ENCODE data around the gene ALKBH6.

Gene ALKBH6

DNA sequence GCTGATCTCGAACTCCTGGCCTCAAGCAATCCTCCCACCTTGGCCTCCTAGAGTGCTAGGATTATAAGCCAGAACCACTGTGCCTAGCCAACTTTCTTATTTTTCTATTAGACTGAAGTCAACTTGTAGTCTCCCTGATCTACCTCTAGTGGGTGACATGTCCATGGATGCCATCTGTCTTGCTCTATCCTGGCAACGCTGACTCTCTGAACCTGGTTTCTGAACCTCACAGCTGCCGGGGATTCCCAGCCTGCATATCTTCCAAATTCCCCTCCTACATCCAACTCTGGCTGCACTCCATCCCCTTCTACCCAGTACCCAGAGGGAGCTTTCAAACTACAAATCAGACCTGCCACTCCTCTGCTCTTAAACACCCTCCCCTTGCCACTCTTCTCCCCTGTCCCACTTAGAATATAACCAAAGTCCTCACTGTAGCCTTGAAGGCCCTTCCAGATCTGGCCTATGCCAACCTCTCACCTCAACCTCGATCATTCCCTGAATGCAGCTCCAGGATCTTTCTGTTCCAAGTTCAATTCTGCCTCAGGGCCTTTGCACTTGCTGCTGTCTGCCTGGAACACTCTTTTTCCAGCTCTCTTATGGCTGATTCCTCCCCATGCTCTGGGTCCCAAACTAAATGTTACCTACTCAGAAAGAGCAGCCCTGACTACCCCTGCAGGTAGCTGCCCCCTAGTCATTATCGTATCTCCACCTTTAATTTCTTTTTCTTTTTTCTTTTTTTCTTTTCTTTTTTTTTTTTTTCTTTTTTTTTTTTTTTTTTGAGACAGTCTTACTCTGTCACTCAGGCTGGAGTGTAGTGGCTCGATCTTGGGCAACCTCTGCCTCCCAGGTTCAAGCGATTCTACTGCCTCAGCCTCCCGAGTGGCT is 16.5 kb upstream of the ALKBH6 start:
- DNase-seq (ENCODE audit: low spot score) = peak; percentile 62

DNA sequence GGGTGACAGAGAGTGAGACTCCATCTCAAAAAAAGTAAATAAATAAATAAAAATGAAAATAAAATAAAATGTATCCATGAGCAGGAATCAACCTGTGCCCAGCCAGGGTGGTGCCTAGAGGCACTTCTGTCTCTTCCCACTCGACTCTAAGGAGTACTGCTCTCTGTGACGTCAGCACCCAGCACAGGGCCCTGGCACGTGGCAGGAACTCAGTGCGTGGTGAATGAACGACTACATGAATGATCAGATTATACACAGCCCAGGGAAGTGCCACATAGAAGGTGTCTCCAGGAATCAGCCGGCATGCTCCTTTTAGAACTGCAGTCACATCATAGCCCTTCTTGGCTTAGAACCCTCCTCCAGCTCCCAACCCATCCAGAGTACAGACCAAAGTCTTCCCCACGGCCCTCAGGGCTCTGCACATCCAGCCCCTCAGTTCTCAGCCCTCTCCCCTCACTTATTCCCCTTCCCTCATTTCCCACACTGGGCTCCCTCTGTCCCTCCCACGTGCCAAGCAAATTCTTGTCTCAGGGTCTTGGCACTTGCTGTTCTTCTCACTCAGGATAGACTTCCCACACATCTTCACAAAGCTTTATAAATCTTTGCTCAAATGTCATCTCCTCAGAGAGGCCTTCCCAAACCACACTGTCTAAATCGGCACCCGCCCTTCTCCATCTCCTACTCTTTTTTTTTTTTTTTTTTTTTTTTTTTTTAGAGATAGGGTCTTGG is 14.5 kb upstream of the ALKBH6 start:
- no peak for DNase-seq (ENCODE audit: low spot score)

DNA sequence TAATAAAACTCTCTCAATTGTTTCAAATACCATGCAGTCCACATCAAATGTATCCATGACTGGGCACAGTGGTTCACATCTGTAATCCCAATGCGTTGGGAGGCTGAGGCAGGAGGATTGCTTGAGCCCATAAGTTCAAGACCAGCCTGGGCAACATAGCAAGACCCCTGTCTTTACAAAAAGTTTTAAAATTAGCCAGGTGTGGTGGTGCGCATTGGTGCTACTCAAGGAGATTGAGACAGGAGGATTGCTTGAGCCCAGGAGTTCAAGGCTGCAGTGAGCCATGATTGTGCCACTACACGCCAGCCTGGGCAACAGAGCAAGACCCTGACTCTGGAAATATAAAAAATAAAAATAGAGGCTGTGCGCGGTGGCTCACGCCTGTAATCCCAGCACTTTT is 13.7 kb upstream of the ALKBH6 start:
- no peak for DNase-seq (ENCODE audit: low spot score)

DNA sequence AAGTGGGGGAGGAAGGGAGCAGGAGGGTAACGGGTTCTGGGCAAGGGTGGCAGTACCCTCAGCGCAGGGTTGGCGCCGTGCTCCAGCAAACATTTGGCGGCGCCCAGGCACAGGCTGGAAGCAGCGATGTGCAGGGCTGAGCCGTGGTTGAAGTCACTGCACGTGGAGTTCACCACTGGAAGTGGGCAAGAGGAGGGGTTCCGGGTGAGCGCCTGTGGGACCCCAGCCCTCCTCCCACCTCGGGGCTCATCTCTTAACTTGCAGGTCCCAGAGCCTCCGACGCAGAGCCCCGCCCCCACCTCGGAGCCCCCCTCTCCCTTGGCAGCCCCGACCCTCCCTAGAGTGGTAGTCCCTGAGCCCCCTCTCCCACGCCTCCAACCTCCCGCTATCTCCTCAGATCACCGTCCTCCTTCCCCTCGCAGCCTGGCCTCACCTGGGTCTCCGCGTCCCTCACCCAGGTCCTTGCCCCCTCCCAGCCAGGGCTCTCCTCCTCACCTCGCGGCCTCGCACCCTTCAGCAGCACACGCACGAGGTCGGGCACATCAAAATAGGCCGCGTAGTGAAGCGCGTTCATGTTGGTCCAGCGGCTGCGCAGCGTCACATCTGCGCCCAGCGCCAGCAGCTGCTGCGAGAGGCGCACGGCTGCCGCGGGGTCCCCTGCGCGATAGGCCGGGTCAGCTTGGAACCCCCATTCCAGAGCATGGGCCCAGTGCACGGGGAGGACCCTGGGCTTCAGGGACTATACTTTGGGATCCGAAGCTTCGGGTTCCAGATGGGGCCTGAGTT is 12.3 kb upstream of the ALKBH6 start:
- no peak for DNase-seq (ENCODE audit: low spot score)

DNA sequence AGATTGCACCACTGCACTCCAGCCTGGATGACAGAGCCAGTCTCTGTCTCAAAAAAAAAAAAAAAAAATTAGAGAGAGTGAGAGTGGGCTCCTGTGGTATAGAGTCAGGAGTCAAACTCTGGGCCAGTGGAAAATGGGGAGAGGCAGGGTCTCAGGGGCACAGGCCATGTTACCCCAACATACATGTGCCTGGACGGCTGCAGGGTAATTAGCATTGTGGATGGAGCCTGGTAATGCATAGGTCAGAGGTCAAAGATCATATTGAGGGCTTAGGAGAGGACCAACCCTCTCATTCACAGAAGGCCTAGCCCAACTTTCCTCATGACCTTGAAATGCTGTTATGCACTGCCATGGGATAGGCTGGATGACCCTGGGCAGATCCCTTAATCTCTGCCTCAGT is 11.5 kb upstream of the ALKBH6 start:
- no peak for DNase-seq (ENCODE audit: low spot score)

DNA sequence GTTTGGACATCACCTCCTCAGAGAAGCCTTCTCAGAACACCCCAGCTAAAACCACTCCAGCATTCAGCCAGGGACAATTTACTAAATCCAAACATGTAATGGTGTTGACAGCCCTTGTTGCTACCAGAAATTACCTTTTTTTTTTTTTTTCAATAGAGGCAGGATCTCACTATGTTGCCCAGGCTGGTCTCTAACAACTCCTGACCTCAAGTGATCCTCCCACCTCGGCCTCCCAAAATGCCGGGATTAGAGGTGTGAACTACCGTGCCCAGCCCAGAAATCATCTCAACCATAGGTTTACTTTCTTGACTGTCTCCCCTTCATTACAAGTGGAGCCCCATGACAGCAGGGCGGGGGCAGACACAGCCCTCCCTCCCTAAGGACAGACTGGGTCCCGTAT is 9.4 kb upstream of the ALKBH6 start:
- DNase-seq (ENCODE audit: low spot score) = no peak

DNA sequence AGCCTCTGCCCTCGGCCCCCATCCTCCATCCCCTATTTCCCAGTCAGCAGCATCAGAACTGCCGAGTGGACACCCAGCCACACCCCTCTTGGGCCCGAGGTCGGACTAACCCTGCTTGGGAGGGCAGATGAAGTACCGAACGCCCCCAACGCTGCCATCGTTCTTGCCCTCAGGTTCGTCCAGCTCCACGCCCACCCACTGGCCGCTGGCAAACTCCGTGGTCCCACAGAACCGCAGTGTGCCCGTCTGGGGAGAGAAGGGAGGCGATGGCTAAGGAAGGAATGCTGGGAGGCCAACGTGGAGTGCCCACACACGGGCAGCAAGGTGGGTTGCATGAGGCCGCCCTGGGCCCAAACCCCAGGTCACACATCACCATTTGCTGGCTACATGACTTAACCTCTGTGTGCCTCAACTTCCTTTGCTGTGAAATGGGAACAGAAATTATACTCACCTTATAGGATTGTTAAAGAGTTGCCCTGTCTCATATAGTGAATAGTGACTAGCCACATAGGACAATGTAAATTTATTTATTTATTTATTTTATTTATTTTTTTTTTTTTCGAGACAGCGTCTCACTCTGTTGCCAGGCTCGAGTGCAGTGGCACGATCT is 5.2 kb upstream of the ALKBH6 start:
- DNase-seq (ENCODE audit: low spot score) = no peak

DNA sequence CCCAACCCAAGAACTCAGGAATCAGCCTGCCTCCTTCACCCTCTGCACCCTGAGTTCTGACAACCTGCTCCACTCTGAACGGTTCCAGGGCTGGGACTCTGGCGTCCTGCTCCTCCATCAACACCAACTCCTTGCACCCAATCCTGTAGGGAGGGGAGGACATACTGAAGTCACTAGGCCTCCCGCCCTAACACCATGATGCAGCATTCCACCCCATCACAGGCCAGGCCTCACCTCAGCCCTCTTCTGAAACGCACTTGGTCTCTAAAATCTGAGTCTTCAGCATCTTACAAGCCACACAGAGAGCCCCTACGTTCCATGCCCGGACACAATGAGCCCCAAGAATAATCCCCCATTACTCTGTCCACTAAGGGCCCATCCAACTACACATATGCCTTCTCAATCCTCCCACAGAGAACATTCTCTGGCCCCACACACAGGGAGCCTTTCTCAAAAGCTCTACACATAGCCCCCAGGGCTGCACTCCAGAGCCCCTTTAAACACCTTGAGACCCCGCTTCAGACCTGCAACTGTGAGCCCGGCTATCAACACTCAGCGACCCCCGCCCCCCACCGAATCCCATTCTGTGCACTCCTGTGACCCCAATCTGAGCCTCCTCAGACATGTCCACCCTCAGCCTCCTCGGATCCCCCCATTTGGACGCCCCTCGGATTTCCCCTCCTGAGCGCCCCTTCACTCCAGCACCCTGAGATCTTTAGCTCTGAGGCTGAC is 567 bp downstream of the ALKBH6 start:
- no peak for DNase-seq (ENCODE audit: low spot score)

DNA sequence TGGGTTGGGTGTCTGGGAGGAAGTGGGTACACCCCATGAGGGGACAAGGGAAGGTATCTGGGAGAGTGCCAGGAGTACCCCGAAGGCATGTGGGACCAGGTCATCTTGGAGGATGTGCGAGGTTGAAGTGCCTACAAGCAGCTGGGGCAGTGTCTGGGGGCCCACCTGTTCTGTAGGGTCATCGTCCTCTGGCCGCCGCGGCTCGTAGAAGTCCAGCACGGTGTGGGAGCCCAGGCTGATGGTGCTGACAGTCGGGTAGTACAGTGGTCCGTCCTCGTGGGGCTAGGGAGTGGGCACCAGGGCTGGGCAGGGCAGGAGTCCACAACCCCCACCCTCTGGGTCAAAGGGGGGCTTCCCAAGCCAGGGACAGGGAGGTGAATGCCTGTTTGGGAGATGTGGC is 3.6 kb downstream of the ALKBH6 start:
- no peak for DNase-seq (ENCODE audit: low spot score)

DNA sequence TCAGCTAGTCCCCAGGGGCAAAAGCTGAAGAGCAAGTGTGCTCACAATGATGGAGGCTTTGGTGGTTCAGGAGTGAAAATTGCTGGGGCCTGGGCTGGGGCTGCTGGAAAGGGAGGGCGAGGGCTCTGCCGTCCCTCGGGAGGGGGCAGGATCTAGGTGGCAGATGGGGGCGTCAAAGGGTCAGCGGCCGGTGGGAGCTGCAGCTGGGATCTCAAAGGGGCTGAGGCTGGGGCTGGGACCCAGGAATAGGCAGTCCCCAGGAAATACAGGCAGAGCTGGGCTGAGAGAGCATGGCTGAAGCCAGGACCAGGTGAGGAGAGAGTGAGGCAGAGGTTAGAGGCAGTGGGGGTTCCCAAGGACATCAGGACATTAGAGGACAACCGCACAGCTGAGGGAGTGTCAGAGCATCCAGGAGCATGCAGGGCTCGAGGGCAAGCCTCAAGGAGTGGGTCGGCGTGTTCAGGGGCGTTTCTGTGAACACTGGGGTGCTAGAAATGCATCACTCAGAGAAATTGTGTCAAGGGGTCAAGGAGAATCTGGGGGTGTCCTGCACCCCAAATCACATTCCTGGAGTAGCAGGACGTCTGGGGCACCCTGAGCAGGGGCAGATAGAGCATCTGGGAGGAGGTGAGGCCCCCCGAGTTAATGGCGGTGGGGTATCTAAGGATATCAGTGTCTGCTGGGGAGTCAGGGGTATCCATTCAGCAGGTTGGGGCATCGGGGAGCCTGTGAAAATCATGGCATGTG is 4.2 kb downstream of the ALKBH6 start:
- DNase-seq (ENCODE audit: low spot score) = no peak

DNA sequence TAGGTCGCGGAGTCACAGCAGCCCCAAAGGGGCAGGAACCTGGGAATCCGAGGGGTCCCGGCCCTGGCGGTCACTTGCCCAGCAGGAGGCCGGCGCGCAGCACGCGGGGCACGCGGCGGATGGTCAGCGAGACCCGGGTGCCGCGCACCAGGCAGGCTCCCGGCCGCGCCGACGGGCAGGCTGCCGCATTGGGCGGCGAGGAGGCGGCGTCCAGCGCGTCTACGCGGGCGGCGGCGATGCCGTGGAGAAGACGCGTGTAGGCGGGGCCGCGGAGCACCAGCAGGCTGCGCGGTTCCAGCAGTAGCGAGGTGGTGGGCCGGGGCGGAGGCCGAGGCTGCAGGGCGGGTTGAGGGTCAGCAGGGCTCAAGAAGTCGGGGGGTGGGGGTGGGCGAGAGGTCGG is 4.8 kb downstream of the ALKBH6 start:
- DNase-seq (ENCODE audit: low spot score) = peak; percentile 90

DNA sequence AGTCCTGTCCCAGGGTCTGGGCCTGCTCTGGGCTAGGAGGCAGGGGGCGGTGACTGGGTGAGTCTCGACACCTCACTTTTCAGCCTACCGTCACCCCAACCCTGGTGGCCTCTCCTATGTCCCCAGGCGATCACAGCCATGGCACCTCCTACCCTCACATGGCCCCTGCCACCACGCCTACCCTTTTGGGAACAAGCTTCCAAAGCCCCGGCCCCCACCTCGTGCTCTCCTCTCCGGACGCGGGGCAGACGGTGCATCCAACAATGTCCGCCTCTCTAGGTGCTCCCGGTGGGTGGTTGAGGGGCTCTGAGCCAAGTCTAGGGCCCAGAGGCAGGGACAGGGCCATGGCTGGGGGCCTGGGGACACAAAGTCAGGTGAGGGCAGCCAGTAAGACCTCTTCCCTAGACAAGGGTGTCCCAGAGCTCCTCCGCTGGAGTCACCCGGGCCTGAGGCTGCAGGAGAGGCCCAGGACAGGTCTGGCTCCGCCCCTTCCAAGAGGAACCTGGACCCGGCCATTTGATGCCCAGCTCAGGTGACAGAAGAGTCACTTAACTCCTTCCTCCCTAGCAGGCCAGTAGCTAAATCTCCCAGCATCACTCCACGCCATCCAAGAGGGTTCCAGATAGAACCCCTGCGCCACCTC is 5.6 kb downstream of the ALKBH6 start, which contains the start of gene SYNE4:
Gene SYNE4, minus strand, starts transcription at position 478 of the 643 bp plus-strand sequence. Its CDS starts 132 bp downstream, at position 346.
- DNase-seq (ENCODE audit: low spot score) = no peak

DNA sequence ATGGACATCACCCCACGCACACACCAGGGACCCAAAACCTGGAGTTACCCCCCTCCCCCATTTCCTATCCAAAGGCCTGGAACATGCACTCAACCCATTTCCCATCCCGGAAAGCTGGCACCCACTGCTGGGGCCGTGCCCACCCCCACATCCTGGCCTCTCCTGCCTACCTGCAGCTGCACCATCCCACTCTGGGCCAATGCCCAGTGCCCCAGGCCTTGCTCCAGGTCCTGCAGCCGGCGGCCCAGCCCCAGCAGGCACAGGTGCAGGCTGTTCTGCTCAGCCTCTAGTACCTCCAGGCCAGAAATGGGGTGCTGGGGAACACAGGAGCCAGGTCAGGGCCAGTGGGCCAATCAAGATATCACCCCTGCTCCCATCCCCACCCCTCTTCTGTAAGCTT is 7.1 kb downstream of the ALKBH6 start:
- no peak for DNase-seq (ENCODE audit: low spot score)

DNA sequence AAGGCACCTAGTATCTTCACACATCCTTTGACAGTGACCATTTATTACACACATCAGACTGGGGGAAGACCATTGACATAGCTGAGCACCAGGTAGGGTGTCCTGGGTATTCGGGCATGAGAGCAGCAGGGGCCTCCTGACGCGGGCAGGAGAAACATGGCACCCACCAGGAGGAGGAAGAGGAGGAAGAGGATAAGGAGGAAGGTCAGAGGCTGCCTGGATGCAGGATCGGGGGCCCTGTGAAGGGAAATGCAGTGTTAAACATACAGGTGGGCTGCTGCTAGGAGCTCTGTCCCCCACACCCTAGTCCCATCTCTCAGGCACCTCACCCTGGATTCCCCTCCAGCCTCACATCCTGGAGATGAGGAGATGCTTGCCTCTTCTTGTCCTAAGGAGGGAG is 10.7 kb downstream of the ALKBH6 start:
- DNase-seq (ENCODE audit: low spot score) = no peak

DNA sequence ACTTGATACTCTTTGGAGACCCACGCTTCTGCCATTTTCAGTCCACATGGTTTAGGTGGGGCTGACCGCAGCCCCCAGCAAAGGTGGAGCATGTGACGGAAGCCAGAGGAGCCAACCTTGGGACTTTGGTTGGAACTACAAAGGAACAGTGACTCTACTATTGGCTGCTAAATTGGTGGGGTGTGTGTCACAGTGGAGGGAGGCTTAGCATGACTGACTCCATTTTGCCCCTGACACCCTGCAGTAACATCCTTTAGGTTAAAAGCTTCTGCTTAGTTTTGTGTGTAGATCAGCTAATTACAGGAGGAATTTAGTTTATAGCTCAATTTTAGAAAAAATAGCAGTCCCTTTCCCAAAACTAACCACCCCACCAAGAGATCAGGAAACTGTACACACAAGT is 12.4 kb downstream of the ALKBH6 start:
- no peak for DNase-seq (ENCODE audit: low spot score)

DNA sequence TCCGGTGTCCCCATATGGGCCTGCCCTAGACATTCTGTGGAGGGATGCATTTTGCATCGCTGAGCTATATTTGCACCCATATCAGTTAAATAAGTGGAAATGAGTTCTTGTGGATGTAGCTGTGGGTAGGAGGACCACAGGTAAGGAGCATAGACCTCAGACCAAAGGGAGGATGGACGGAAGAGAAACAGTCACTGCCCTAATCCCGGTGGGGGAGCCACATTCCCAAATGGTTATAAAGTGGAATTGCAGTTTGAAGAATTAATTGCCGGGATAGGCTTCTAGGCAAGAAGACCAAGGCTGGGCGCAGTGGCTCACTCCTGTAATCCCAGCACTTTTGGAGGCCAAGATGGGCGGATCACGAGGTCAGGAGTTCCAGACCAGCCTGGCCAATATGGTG is 17.2 kb downstream of the ALKBH6 start:
- no peak for DNase-seq (ENCODE audit: low spot score)

DNA sequence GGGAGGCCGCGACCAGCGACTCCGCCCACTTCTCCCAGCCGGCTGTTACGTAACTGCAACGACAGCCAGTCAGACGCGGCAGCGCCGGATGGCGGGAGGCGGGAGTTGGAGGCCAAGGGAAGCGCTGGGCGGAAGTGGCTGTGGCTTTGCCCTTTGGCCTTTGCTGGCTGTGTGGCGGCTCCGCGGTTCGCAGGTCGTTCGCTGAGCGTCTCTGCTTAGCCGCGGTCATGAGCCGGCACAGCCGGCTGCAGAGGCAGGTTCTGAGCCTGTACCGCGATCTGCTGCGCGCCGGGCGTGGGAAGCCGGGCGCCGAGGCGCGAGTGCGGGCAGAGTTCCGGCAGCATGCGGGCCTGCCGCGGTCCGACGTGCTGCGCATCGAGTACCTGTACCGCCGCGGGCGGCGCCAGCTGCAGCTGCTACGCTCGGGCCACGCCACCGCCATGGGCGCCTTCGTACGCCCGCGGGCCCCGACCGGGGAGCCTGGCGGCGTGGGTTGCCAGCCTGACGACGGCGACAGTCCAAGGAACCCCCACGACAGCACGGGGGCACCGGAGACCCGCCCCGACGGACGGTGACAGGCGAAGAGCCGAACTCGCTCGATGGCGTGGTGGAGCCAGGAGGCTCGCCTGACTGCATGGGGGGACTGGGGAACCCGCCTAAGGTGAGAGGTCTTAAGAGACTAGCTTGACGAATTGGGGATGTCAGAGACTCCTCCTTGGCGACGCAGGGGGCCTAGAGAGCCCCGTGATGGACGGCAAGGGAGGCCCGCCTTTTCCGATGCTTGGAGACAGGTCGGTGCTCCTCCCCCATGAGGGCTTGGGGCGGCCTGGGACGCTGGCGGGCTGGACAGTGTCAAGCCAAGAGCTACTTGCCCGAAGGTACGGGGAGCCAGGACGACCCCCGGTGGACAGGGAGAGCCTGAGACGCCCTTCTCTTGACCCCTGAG is 18.7 kb downstream of the ALKBH6 start, which contains the start of gene SDHAF1:
Gene SDHAF1, plus strand, starts transcription at position 141 of the 946 bp plus-strand sequence. Its CDS starts 87 bp downstream, at position 228.
- peak; percentile 98 for DNase-seq (ENCODE audit: low spot score)

DNA sequence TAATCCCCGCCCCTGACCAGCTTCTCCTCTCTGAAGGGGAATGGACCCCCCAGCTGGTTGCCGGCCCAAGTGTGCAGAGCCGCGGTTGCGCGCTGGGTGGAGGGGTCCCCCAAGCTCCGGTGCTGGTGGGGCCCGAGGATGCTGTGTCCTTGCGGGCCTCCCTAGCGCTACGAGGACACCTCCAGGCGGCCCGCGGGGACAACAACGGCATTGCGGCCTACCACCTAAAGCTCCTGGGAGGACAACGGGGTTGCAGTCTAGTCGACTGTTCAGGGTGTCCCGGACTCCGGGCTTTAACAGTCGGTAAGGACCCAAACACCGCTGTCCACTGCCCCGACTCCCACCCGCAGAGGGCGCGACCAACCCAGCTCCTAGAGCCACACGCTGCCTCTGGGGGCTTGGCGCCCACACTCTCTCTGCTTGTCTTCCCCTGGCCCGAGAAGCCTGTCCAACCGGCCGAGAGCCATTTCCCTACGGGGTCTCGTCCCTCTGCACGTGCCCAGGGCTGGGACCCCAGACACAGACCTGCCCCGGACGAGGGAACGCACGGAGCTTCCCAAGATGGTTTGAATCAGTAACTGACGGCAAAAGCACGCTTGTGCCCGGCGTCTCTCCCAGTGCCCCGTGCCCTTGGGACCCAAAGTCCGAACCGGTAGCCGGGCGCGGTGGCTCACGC is 20.0 kb downstream of the ALKBH6 start:
- DNase-seq (ENCODE audit: low spot score) = no peak
